Measurements from ENCODE around the gene SMARCC1. TPM values are rescaled to one million over a fixed set of nuclear protein-coding genes. Genes with fewer than 3 reads are reported as not detected.
A peak's percentile ranks its signal among the peaks of the same experiment; 100 is the strongest.

Gene SMARCC1
- total RNA-seq, 1 experiment from 2014 or later: 51.2 TPM

DNA sequence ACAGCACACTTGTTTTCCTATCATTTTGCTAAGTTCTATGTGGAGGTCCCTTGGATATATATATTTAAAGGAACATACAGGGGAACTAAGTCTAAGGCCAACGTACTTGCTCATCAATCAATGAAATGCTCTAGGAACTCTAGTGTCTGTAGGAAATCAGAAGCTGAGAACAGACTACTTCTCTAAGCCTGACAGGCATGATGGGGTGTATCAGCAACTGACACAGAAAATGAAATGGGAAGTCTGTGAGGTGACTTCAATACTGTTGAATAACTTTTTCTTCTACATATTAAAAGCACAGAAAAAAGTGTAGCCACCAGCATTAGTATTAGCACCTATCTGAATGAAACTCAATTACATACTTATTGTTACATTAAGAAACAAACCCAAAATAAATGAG lies 146.2 kb downstream of the SMARCC1 start:
- no peak for DNase-seq (ENCODE audit: low spot score)

GRCh38 chr3:47634996-47635395 lies 146.7 kb downstream of the SMARCC1 start:
- DNase-seq (ENCODE audit: low spot score): no peak

DNA sequence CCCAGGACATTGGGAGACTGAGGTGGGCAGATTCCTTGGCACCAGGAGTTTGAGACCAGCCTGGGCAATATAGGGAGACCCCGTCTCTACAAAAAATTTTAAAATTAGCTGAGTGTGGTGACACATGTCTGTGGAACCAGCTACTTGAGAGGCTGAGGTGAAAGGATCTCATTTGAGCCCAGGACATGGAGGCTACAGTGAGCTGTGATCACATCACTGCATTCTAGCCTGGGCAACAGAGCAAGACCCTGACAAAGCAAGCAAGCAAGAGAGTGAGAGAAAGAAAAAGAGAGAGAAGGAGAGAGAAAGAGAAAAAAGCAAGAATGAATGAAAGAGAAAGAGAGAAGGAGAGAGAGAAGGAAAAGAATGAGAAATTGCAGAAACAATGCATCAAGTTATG lies 150.9 kb downstream of the SMARCC1 start:
- DNase-seq (ENCODE audit: low spot score): no peak

DNA sequence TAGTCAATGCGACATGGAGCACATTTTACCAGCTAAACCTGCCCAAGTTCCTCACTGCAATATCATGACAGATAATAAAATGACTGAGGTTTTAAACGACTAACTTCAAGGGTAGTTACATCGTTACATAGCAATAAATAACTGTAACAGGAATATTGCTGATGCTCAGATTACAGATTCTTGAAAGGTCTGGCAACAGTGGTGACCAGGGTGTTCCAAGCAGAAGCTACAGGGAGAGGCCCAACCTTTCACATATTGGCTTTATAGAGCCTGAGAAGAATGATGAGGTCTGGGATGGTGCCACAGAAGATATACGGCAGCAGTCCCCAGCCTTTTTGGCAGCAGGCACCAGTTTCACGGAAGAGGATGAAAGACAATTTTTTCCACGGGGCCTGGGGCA lies 151.9 kb downstream of the SMARCC1 start:
- no peak for DNase-seq (ENCODE audit: low spot score)

DNA sequence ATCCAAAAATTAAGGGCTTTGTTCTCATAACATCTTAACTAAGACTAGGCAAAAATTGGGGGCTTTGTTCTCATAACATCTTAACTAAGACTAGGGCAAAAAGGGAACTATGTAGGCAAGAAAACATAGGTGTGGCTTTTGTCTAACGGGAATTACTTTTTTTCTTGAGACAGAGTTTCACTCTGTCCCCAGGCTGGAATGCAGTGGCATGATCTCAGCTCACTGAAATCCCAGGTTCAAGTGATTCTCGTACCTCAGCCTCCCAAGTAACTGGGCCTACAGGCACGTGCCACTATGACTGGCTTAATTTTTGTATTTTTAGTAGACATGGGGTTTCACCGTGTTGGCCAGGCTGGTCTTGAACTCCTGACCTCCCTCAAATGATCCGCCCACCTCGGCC lies 153.3 kb downstream of the SMARCC1 start:
- no peak for DNase-seq (ENCODE audit: low spot score)

GRCh38 chr3:47622671-47623461 lies 158.8 kb downstream of the SMARCC1 start:
- no peak for DNase-seq (ENCODE audit: low spot score)

GRCh38 chr3:47617086-47618010 lies 164.3 kb downstream of the SMARCC1 start:
- no peak for DNase-seq (ENCODE audit: low spot score)

DNA sequence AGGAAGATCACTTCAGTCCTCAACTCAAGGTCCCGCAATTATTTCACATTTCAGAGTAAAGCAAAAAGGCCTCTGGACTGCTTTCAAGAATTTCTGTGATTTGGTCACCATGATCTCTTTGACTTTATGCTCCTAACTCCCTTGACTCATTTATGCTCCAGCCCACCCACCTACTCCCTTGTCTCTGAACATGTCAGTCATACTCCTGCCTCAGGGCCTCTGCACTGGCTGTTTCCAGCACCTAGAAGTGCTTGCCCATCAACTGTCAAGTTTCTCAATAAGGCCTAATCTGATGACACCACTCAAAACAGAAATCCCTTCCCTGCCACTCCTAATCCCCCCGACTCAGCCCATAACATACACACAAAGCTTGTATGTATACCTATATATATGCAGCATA lies 166.9 kb downstream of the SMARCC1 start:
- DNase-seq (ENCODE audit: low spot score): no peak

GRCh38 chr3:47613722-47614121 lies 168.0 kb downstream of the SMARCC1 start:
- DNase-seq (ENCODE audit: low spot score): no peak

DNA sequence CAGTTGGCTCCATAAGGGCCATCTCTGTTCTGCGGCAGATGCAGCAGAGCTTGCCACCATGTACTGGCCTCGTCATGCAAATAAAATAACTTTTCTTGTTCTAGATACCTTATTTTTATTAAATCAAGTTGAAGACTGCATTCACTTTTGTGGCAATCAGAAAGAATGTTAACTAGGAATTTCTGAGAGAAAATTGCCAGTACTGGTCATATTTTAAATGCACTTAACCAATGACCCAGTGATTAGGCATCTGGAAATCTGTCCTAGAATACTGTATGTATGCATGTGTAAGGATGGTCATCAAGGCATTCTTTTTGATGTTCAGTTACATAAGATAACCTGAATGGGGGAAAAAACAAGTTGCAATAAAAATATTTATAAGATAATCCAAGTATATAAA lies 168.8 kb downstream of the SMARCC1 start:
- no peak for DNase-seq (ENCODE audit: low spot score)

GRCh38 chr3:47612178-47612577 lies 169.5 kb downstream of the SMARCC1 start:
- DNase-seq (ENCODE audit: low spot score): peak; percentile 71

DNA sequence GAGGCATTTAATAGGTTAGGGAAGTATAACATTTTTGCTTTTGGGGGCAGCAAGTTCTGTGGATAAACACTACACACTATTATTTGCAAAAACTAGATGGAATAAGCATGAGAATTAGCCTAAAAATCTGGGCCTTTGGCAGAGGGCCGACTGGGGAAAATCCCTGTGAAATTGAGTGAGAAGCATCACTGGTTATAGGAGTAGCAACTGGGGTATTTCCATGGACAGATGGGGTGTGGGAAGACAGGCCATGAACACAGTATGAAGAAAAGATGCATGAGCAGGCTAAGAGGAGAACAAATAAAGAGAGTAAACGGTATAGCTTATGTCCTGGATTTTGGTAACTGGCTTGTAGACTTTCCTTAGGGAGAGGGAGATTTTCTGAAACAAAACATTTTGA lies 170.1 kb downstream of the SMARCC1 start:
- no peak for DNase-seq (ENCODE audit: low spot score)

- DNase-seq (ENCODE audit: low spot score): no peak
These were observed 171.1 kb downstream of the SMARCC1 start for GRCh38 chr3:47610583-47610982.

DNA sequence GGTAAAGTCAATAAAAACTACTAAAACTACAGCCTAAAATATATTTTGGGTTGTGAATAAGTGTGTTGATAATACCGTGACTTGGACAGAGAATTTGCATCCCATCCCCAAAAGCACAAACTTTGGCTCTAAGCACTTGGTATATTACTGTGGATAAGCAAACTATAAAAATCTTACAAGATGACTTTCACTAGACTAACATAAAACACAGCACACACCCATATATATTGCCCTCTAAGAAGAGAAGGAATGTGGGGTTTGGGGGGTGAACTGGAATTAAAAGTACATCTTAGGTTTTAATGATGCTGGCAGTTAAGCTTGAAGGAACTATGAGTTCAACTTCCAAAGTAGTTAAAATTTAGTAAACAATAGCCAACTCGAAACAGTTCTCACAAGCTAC lies 174.4 kb downstream of the SMARCC1 start:
- DNase-seq (ENCODE audit: low spot score): no peak

- no peak for DNase-seq (ENCODE audit: low spot score)
These were observed 175.5 kb downstream of the SMARCC1 start for GRCh38 chr3:47606165-47606564.

GRCh38 chr3:47605652-47606051 lies 176.0 kb downstream of the SMARCC1 start:
- peak; percentile 22 for DNase-seq (ENCODE audit: low spot score)

DNA sequence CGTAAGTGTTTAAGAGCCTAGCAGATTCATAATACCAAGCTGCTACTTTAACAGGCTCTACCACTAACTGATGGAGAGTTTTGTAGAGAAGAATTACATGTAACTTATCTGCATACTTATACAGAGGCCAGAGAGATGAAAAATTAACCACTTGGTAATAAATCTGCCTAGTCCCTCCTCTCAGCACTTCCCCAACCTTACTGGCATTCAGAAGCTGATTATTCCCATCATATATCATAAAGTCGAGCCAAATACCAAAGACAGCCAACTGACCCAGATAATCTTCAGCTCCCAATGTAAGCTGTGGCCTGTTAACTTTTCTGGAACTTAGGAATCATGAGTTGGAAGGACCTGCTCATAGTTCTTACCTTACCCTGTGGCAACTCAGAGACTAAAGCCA lies 177.5 kb downstream of the SMARCC1 start:
- no peak for DNase-seq (ENCODE audit: low spot score)

DNA sequence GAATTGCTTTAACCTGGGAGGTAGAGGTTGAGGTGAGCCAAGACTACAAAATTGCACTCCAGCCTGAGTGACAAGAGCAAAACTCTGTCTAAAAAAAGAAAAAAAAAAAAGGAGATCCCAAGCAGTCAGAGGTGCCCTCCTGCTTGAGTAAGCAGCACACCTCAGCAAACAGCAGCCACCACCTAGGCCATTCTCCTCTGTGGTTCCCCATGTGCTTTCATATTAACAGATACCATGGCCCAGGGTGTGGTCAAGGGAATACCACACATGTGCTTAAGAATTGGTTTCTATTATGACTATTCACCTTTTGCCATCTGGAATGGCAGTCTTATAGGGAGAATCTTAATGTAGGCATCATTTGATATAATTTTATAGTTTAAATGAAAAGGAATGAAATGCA lies 178.4 kb downstream of the SMARCC1 start:
- DNase-seq (ENCODE audit: low spot score): no peak

- DNase-seq (ENCODE audit: low spot score): no peak
These were observed 180.4 kb downstream of the SMARCC1 start for GRCh38 chr3:47601281-47601680.

- no peak for DNase-seq (ENCODE audit: low spot score)
These were observed 186.9 kb downstream of the SMARCC1 start for GRCh38 chr3:47594792-47595191.

DNA sequence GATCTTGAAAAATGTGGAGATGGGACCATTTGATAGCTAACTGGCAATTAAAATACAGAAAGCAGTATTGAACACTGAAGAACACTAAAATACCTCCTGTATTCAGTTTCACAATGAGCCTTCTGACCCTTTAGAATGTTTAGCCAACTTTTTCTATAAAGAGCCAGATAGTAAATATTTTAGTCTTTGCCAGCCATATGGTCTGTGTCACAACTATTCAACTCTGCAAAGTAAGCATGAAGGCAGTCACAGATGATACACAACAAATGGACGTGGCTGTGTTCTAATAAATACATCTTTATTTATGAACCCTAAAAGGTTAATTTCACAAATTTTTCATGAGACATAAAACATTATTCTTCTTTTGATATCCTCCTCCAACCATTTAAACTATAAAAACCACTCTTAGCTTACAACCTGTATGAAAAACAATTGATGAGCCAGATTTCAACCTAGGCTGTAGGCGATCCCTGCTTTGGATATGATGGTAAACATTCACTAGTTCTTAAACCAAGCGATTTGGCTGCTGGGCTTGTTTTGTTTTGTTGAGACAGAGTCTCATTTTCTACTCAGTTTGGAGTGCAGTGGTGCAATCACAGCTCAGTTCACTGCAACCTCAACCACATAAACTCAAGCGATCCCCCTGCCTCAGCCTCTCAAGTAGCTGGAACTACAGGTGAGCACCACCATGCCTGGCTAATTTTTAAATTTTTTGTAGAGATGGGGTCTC lies 189.5 kb downstream of the SMARCC1 start:
- DNase-seq (ENCODE audit: low spot score): no peak

DNA sequence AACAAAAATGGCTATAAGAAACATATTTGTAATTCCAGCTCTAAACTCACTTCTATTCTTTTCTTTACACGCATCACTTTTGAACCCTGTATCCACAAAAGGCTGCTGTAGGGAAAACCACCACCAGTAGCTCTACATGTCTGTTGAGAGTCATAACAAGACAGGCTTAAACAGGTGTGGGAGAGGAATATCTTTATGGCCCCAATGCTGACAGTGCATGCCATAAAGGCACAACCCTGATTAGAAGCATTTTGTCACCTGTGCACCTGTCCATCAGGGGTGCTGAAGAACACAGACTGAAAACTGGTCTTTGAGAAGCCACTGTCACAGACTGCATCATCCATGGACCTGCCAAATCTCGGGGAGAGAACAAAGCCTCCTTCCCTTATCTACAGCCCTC lies 191.5 kb downstream of the SMARCC1 start:
- DNase-seq (ENCODE audit: low spot score): no peak

All from A172 (cell line).